Measurements from ENCODE around the gene CGB8. TPM values are rescaled to one million over a fixed set of nuclear protein-coding genes. Genes with fewer than 3 reads are reported as not detected.
A peak's percentile ranks its signal among the peaks of the same experiment; 100 is the strongest.
"Not testable (repeated sequence)": the region's sequence is repeated elsewhere in the genome, so short reads cannot be mapped to it uniquely, and the experiment has no call there.

The CGB8 gene
- not detected for polyA plus RNA-seq (ENCODE audit: low read depth in 6 of 6)

DNA sequence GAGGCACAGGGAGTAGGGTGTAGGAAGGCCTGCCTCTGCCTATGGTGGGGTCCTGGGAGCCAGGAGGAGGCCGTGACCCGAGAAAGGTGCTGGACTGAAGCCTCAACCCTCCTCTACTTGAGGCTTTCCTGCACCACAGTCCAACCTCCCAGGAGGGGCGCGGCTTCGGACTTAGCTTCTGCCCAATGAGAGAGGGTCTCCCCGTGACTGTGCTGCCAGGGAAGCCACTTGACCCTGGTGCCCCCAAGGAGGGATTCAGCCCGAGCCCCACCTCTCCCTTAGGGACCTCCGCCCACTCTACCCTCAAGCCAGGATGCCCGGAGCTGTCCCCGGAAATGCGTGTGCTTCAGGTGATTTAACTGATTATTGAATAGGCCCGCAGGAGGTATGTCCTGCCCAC is at the start of gene CGB8:
Gene CGB8, minus strand, starts transcription at position 101 of the 400 bp plus-strand sequence. CDS start 372 bp downstream, outside the sequence.
- peaks cover 5 to 16% (median 15%) of the 10 kb centered on the region in 3 donors for H3K27me3 Mint-ChIP-seq
- H3K27ac Mint-ChIP-seq; ATAC-seq (ENCODE audit: low read depth in 2 of 2); H3K4me1 Mint-ChIP-seq; DNase-seq; H3K36me3 Mint-ChIP-seq; H3K4me3 Mint-ChIP-seq; H3K9me3 Mint-ChIP-seq: not testable (repeated sequence)

DNA sequence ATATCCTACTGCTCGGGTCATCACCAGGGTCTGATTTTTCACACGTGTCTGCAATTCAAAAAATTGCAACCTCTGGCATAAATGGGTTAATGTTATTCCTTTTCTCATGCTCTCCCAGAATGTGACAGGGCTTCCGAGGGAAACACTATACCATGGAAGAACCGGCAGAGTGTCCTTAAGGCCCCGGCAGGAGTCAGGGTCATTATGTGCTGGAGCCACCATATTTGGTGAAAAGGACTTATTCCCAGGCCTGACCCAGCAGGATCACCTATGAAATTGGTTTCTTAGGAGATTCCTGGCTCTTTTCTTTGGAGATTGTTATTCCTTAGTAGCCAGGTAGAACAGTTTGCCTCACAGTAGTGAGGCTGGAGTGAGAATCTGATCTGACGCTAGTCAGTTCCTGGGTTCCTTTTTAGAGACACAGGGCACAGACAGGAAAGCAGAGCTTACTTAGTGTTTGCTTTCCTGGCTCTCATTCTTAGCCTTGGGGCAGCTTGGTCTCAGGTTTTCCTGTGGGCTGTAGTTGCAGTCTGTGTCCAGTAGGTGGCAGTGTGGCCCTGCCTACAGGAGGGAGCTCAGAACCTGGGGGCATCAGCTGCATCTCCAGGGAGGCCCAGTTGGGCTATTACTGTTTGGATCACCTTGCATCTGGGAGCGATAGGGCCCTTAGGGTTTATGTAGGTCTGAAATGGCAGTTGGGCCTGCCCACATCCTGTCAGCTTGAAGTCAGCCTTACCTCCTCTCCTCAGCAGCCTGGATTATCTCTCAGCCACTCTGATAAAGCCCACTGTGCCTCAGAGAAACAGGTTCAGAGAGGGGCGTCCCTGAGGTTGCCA is 48.8 kb upstream of the CGB8 start:
- ATAC-seq (ENCODE audit: low read depth in 2 of 2) (peak; percentile 83 to 95), DNase-seq (peak; percentile 73)
- Mint-ChIP-seq H3K36me3 (peaks cover 0 to 11% of the 10 kb centered on the region in 2 donors), H3K4me3 (peak overlapping the region in 2 of 8 donors; percentile 36 to 47), H3K9me3 (no peaks in the 10 kb centered on the region), H3K4me1 (peaks cover 16 to 22% (median 22%) of the 10 kb centered on the region in 3 donors), H3K27ac (peak overlapping the region in 1 of 6 donors; percentile 49), H3K27me3 (no peaks in the 10 kb centered on the region)

DNA sequence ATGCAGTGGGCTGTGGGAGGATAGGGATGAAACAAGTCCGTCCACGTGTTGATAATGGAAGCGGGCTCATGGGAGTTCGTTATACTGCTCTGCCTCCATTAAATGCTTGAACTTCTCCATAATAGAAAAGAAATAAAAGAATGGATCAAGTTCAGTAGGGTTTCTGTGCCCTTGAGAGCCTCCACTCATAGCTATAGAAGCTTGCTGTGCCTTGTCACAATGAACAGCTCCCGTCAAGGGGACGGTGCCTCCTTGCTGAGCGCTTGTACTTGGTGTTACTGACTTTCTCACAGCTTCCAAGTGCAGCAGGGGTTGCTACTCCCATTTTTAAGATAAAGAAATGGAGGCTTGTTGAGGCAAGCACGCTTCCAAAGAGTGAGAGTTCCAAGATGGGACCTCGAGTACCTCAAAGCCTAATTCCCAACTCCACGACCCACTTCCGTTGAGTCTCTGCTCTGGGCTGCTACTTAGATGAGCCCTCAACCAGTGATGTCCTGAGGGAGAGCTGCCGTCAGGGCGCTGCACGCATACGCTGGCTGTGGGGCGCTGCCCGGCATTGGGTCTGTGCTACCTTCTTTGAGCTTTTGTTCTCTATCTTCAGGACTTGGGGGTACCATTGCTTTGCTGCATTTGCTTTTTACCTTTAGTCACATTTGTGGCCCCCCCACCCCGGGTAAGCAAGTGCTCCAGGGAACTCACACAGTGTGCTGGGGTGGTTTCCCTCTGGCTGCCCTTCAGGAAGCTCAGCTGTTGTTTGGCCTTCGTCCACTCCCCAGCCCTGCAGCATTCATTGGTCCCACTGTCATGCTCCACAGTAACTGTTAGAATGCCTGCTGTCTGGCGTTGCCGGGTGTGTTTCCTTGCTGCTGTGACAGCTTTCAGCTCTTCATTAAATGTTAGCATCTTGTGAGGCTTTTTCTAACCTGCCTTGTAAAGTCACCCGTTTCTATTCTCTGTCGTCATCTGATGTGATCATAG is 45.9 kb upstream of the CGB8 start:
- H3K27ac Mint-ChIP-seq = peak overlapping the region in 2 of 6 donors; percentile 54 to 87

DNA sequence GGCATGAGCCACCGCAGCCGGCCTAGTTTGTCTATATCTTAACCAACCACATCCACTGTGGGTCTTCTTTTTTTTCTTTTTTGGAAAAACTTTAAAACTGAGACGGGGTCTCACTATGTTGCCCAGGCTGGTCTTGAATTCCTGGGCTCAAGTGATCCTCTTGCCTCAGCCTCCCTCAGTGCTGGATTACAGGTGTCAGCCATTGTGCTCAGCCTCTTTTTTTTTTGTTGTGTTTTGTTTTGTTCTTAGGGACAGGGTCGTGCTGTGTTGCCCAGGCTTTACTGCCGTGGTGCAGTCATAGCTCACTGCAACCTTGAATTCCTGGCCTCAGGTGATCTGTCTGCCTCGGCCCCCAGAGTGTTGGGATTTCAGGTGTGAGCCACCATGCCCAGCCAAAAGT is 43.8 kb upstream of the CGB8 start:
- Mint-ChIP-seq H3K9me3 (no peaks in the 10 kb centered on the region), H3K27me3 (no peaks in the 10 kb centered on the region), H3K27ac (no peak overlapping the region), H3K36me3 (peaks cover 0 to 9% of the 10 kb centered on the region in 2 donors), H3K4me3 (no peak overlapping the region), H3K4me1 (peaks cover 16 to 34% (median 25%) of the 10 kb centered on the region in 3 donors)
- no peak for DNase-seq
- ATAC-seq (ENCODE audit: low read depth in 2 of 2) = no peak

More for the DNA sequence above, 45.9 kb upstream of the CGB8 start:
- no peak for DNase-seq
- H3K36me3 Mint-ChIP-seq = peaks cover 0 to 7% of the 10 kb centered on the region in 2 donors
- H3K4me3 Mint-ChIP-seq = no peak overlapping the region
- ATAC-seq (ENCODE audit: low read depth in 2 of 2) = no peak
- no peaks in the 10 kb centered on the region for H3K27me3 Mint-ChIP-seq
- no peaks in the 10 kb centered on the region for H3K9me3 Mint-ChIP-seq
- peaks cover 15 to 27% (median 16%) of the 10 kb centered on the region in 3 donors for H3K4me1 Mint-ChIP-seq

DNA sequence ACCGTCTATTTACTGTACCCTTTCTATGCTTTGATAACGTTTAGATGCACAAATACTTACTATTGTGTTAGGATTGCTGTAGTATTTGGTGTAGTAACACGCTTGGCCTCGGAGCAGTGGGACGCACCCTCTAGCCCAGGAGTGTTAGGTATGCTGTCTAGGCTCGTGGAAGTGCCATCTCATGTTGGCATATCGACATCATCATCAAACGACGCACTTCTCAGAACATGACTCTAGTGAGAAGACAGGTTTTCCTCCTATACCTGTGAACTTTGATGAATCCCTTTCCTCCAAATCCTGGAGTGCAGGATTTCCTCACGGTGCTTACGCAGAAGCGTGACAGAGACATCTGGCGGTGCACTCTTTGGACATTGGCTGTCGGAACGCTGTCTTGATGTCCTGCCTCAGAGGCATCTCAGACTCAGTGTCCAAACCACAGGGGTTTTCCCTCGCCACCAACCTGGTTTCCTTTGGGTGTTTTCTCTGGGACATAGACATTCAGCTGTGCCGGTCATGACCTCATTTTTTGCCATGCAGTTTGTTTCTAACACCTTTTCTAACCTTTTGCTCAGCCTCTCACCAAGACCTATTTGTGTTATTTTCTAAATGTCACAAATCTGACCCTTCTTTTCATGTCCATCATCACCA is 42.6 kb upstream of the CGB8 start:
- Mint-ChIP-seq H3K4me3 (peak overlapping the region in 2 of 8 donors; percentile 51 to 53), H3K4me1 (peaks cover 23 to 39% (median 36%) of the 10 kb centered on the region in 3 donors), H3K27ac (no peak overlapping the region), H3K9me3 (no peaks in the 10 kb centered on the region), H3K27me3 (no peaks in the 10 kb centered on the region), H3K36me3 (peaks cover 6 to 15% of the 10 kb centered on the region in 2 donors)
- DNase-seq (no peak), ATAC-seq (ENCODE audit: low read depth in 2 of 2) (no peak)

DNA sequence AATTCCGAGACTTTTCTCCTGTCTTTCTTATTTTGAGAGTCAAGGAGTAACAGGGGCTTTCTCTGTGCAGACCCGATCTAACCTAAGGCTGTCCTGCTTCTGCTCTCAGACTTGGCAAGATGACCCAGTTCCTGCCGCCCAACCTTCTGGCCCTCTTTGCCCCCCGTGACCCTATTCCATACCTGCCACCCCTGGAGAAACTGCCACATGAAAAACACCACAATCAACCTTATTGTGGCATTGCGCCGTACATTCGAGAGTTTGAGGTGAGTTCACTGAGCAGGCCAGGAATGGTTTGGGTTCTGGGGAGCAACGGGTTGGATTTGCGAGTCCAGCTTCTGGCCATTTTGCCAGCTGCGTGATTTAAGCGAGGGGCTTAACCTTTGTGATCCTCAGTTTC is 37.4 kb upstream of the CGB8 start:
- ATAC-seq (ENCODE audit: low read depth in 2 of 2) (no peak), DNase-seq (no peak)
- Mint-ChIP-seq H3K4me3 (peak overlapping the region; percentile 91 to 97 (median 96)), H3K4me1 (peaks cover 23 to 46% (median 39%) of the 10 kb centered on the region in 3 donors), H3K36me3 (peaks cover 6 to 7% of the 10 kb centered on the region in 2 donors), H3K27me3 (peaks cover 0 to 9% (median 0%) of the 10 kb centered on the region in 3 donors), H3K27ac (peak overlapping the region; percentile 88 to 99 (median 95)), H3K9me3 (no peaks in the 10 kb centered on the region)

DNA sequence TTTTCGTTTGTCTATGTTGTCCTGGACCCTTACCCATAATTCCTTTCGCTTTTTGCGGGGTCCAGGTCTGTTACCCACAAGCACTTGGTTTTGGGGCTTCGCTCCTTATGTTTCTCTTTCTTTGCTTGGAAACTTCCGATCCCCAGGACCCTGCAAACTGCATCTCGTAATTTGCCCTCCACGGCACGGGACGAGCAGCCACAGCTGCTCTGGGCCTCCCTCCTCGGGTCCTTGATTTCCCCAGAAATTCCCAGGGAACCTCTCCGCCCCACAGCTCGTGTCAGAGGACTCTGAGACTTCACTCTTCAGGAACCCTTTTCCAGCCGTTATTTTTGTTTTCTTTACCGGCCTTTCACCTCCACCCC is 36.9 kb upstream of the CGB8 start:
- Mint-ChIP-seq H3K36me3 (peaks cover 6 to 7% of the 10 kb centered on the region in 2 donors), H3K27ac (peak overlapping the region; percentile 88 to 99 (median 95)), H3K4me1 (peaks cover 23 to 45% (median 39%) of the 10 kb centered on the region in 3 donors), H3K27me3 (peaks cover 0 to 11% (median 0%) of the 10 kb centered on the region in 3 donors), H3K9me3 (no peaks in the 10 kb centered on the region), H3K4me3 (peak overlapping the region; percentile 91 to 97 (median 96))
- DNase-seq = no peak
- no peak for ATAC-seq (ENCODE audit: low read depth in 2 of 2)

DNA sequence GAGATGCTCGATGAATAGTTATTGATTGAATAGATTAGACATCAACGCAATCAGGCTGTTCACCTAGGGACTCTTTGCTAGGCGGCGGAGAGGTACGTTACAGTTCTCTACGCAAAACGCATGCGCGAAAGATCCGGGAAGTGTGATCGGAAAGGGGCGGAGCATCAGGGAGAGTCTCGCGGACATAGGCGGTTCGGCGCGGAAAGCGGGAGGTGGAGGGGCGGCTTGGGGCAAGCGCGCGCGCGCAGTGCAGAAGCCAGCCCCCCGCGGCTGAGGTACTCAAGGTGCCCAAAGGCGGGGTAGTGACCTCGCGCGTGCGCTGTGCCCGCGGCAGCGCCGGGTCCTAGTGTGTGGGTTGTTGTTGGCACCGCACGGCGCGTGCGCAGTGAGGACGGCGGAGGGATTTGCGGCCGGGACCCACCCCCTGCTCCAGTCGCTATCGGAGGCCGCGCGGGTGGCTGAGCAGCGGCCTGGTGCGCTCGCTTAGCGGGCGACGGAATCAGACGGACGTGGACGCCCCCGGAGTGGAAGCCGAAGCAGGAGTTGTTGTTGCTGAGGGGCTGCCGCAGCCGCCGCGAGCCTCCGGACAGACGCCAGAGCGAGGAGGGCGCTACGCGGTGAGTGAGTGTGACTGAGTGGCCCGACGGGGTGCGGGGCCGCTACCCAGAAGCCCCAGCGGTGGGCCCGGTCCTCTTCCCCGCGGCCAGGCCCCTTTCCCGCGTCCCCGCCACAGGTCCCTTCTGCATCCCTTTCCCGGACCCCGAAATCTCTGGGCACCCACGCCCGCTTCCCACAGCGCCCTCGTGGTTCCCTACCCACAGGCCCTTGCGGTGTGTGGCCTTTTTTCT is 36.3 kb upstream of the CGB8 start, which contains the start of gene SNRNP70:
Gene SNRNP70, plus strand, starts transcription at position 432 of the 848 bp plus-strand sequence. CDS start 964 bp downstream, outside the sequence.
- Mint-ChIP-seq H3K36me3 (peaks cover 6 to 7% of the 10 kb centered on the region in 2 donors), H3K27me3 (peaks cover 0 to 11% (median 2%) of the 10 kb centered on the region in 3 donors), H3K4me1 (peaks cover 20 to 41% (median 39%) of the 10 kb centered on the region in 3 donors), H3K4me3 (peak within 1 kb of the TSS; percentile 91 to 97 (median 96)), H3K9me3 (no peaks in the 10 kb centered on the region), H3K27ac (peak within 1 kb of the TSS; percentile 88 to 99 (median 95))
- peak; percentile 100 for DNase-seq
- ATAC-seq (ENCODE audit: low read depth in 2 of 2) = peak; percentile 86 to 87

DNA sequence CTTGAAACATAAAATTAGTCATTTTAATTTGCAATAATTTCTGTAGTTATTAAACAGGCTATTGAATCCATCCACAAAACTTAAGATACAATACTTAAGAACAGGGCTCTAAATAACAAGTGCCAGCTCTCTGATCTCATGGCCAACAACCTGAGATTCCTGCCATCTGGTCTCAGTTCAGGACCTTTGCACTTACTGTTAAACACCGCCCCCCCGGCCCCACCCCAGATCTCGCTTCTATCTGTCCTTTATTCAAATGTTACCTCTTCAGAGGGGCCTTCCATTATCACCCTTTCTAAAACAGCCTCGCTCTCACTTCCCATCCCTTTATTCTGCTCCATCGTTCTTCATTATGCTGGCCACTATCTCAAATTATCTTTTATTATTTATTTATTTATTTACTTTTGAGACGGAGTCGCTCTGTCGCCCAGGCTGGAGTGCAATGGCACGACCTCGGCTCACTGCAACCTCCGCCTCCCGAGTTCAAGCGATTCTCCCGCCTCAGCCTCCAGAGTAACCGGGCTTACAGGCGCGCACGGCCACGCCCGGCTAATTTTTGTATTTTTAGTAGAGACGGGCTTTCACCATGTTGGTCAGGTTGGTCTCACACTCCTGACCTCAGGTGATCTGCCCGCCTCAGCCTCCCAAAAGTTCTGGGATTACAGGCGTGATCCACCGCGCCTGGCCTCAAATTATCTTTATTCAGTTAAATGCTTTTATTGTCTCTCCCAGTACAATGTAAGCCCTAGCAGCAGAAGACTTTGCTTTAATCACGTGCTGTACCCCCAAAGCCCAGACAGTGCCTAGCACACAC is 35.5 kb upstream of the CGB8 start:
- H3K4me3 Mint-ChIP-seq = peak overlapping the region; percentile 91 to 97 (median 96)
- no peaks in the 10 kb centered on the region for H3K9me3 Mint-ChIP-seq
- peaks cover 6 to 7% of the 10 kb centered on the region in 2 donors for H3K36me3 Mint-ChIP-seq
- H3K27me3 Mint-ChIP-seq = peaks cover 0 to 11% (median 5%) of the 10 kb centered on the region in 3 donors
- DNase-seq (no peak), ATAC-seq (ENCODE audit: low read depth in 2 of 2) (no peak)
- H3K27ac Mint-ChIP-seq = peak overlapping the region; percentile 76 to 99 (median 94)
- H3K4me1 Mint-ChIP-seq = peaks cover 18 to 39% (median 39%) of the 10 kb centered on the region in 3 donors

DNA sequence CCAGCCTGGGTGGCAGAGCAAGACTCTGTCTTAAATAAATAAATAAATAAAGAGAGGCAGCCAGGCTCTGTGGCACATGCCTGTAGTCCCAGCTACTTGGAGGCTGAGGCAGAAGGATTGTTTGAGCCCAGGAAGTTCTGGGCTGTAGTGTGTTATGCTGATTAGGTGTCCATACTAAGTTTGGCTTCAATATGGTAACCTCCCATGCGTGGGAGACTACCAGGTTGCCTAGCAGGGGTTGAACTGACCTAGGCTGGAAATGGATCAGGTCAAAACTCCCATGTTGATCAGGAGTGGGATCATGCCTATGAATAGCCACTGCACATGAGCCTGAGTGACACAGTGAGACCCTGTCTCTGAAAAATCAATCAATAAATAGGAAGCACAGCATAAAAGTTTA is 32.4 kb upstream of the CGB8 start:
- Mint-ChIP-seq H3K4me1 (peaks cover 8 to 16% (median 14%) of the 10 kb centered on the region in 3 donors), H3K36me3 (no peaks in the 10 kb centered on the region), H3K27me3 (peaks cover 2 to 24% (median 6%) of the 10 kb centered on the region in 3 donors), H3K9me3 (no peaks in the 10 kb centered on the region), H3K27ac (peak overlapping the region in 1 of 6 donors; percentile 54), H3K4me3 (peak overlapping the region in 1 of 8 donors; percentile 21)
- DNase-seq = no peak
- ATAC-seq (ENCODE audit: low read depth in 2 of 2) = no peak

DNA sequence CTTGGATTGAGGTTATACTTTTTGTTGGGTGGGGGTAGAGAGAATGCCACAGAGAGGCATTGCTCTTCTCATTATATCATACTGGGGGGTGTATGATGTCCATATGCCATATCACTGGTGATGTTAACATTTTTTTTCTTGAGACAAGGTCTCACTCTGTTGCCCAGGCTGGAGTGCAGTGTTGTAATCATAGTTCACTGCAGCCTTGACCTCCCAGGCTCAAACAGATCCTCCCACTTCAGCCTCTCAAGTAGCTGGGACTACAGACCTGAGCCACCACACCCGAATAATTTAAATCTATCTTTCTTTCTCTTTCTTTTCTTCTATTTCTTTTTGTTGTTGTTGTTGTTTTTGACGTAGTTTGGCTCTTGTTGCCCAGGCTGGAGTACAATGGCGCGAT is 31.5 kb upstream of the CGB8 start:
- H3K4me1 Mint-ChIP-seq = peaks cover 3 to 11% (median 10%) of the 10 kb centered on the region in 3 donors
- no peak overlapping the region for H3K4me3 Mint-ChIP-seq
- H3K27ac Mint-ChIP-seq = peak overlapping the region in 2 of 6 donors; percentile 12 to 39
- DNase-seq (no peak), ATAC-seq (ENCODE audit: low read depth in 2 of 2) (no peak)
- peaks cover 11 to 32% (median 14%) of the 10 kb centered on the region in 3 donors for H3K27me3 Mint-ChIP-seq
- no peaks in the 10 kb centered on the region for H3K9me3 Mint-ChIP-seq
- no peaks in the 10 kb centered on the region for H3K36me3 Mint-ChIP-seq
